ENCODE measurements around the gene SECTM1.

GRCh38 chr17:82282239-82283207 lies 51.0 kb downstream of the SECTM1 start:
- TF ChIP-seq POLR2A (IDR thresholded peaks at IDR 0.05), result no peak
- TF ChIP-seq, protein P1, sequence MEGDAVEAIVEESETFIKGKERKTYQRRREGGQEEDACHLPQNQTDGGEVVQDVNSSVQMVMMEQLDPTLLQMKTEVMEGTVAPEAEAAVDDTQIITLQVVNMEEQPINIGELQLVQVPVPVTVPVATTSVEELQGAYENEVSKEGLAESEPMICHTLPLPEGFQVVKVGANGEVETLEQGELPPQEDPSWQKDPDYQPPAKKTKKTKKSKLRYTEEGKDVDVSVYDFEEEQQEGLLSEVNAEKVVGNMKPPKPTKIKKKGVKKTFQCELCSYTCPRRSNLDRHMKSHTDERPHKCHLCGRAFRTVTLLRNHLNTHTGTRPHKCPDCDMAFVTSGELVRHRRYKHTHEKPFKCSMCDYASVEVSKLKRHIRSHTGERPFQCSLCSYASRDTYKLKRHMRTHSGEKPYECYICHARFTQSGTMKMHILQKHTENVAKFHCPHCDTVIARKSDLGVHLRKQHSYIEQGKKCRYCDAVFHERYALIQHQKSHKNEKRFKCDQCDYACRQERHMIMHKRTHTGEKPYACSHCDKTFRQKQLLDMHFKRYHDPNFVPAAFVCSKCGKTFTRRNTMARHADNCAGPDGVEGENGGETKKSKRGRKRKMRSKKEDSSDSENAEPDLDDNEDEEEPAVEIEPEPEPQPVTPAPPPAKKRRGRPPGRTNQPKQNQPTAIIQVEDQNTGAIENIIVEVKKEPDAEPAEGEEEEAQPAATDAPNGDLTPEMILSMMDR (IDR thresholded peaks at IDR 0.05 in 4 of 5, conservative IDR thresholded peaks at IDR 0.05 in 1 of 5), result no peak

Measured in gastrocnemius medialis (tissue), 4 donors.